ENCODE measurements around the gene PTGS1.

GRCh38 chr9:122347348-122348287, 23.2 kb upstream of the PTGS1 start:
- TF ChIP-seq CTCF (IDR thresholded peaks at IDR 0.05) (no peak), EP300 (IDR thresholded peaks at IDR 0.05) (no peak), POLR2A (IDR thresholded peaks at IDR 0.05) (no peak)
